ENCODE results near the gene TENM4. TPM values are rescaled to one million over a fixed set of nuclear protein-coding genes. Genes with fewer than 3 reads are reported as not detected.

The TENM4 gene
- total RNA-seq, 2 experiments from 2014 or later = not detected

DNA sequence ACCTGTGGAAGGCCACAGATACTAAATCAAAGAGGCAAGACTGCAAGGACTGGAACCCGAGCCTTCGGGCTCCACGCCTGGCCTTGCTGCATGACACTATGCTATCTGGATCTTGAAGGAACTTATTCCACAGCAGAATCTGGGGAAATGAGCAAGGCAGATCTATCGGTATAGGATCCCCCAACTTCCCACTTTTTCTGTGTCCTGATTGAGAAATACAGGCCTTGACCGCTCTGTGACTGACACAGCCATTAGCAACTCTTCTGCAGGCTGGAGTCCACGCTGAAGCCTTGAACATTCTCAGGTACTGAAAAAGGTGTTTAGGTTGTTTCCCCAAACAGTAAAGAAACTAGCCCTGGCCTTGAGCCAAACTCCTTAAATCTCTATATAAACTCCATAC, 625.0 kb downstream of the TENM4 start:
- ChIA-PET CTCF (no interaction called here), POLR2A (no interaction called here)
- peaks cover 3% of the 10 kb centered on the region for H3K27me3 Mint-ChIP-seq (ENCODE audit: low read depth)
- no peak overlapping the region for H3K27ac Mint-ChIP-seq
- no peaks in the 10 kb centered on the region for H3K9me3 Mint-ChIP-seq (ENCODE audit: insufficient read depth)
- DNase-seq (no peak), ATAC-seq (no peak)
- H3K4me1 Mint-ChIP-seq (ENCODE audit: low read depth) = no peaks in the 10 kb centered on the region
- H3K36me3 Mint-ChIP-seq (ENCODE audit: low read depth) = no peaks in the 10 kb centered on the region
- no peak overlapping the region for H3K4me3 Mint-ChIP-seq

DNA sequence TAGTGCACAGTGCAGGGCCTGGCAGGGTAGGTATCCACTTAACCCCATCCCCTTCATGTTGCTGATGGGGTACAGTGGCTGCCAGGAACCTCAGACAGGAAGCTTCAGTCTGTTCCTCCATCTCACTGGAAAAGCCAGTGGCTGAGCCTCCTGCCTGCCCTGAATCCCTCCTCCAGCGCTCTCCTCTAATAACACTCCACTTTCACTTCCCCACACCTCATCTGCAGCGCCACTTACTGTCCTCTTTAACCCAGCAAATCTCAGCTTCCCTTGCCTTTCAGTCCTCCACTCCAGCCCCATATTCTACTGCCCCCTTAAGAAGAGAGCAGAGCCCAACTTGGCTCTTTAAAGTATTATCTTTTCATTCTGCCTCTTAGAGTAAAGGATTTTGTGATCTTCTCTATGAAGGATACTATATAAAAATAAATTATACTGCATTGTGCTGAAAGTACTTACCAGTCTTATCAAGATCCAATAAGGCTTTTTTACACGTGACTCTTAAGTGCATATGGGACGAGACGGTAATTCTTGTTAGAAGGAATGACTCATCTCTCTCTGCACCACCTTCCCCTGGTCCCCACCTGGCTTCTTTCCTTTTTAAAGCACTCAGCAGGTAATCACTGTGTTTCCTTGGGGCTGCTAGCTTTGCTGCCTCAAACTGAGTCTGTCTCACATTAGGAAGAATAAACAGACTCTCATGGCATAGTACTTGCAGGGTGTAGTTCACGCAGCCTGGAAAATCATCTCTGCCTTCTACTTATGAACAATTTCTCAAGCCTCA, 628.1 kb downstream of the TENM4 start:
- H3K36me3 Mint-ChIP-seq (ENCODE audit: low read depth) = no peaks in the 10 kb centered on the region
- CTCF ChIA-PET = no interaction called here
- no peak overlapping the region for H3K27ac Mint-ChIP-seq
- no peak for ATAC-seq
- no peaks in the 10 kb centered on the region for H3K9me3 Mint-ChIP-seq (ENCODE audit: insufficient read depth)
- no peak overlapping the region for H3K4me3 Mint-ChIP-seq
- no peak for DNase-seq
- no peaks in the 10 kb centered on the region for H3K4me1 Mint-ChIP-seq (ENCODE audit: low read depth)
- H3K27me3 Mint-ChIP-seq (ENCODE audit: low read depth) = peaks cover 2% of the 10 kb centered on the region
- POLR2A ChIA-PET = no interaction called here

DNA sequence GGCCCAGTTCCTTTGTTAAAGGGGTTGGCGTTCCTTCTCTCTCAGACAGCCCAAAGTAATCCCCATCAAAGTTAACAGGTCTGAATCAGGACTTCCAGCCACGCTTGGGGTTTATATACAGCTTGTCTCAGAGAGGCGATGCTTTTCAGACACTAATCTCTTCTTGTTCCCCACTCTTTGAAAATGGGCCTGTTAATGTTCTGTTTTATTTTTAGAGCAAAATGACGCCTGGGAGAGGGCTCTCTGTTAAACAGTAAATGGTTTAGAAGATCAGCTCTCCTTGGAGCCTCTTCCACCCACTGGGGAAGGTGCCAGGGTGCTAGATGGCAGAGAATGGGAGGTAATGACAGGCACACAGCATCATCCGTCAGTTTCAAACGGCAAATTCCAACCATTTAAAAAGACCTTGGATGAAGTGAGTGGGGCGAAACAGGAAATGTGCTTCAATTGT, 630.2 kb downstream of the TENM4 start:
- DNase-seq = no peak
- CTCF ChIA-PET = interaction anchor here (3.9 kb wide), 1 partner anchor 13 kb away, joined by 19 read pairs; no protein-coding TSS in a partner anchor
- no peaks in the 10 kb centered on the region for H3K36me3 Mint-ChIP-seq (ENCODE audit: low read depth)
- no peak overlapping the region for H3K27ac Mint-ChIP-seq
- ATAC-seq = no peak
- POLR2A ChIA-PET = no interaction called here
- no peaks in the 10 kb centered on the region for H3K9me3 Mint-ChIP-seq (ENCODE audit: insufficient read depth)
- peaks cover 5% of the 10 kb centered on the region for H3K27me3 Mint-ChIP-seq (ENCODE audit: low read depth)
- H3K4me1 Mint-ChIP-seq (ENCODE audit: low read depth) = no peaks in the 10 kb centered on the region
- H3K4me3 Mint-ChIP-seq = no peak overlapping the region

DNA sequence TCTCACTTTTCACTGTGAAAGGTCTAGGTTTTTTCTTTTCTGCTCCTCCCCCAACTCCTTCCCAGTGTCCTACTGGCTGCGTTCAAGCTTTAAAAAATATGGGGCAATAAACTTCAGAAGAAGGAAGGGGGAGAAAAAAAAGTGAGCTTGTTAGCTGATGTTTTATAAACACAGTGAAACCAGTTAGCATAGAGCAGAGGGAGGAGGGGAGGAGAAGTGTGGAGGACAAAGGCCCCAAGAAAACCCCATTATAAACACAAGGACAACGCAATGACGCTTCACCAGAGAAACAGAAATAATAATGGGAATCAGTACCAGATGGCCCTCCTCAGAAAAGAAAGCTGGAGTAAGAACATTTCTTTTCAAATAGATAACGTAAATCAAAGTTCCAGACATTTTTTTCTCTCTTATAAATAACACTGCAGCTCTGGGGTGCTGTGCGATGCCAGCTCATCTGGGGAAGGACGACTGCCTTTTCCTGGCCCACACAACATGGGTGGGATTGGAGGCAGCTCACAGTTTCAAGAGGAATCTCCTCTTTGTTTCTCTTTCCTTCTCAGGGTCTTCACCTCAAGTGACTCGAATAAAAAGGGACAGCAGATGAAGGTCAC, 630.8 kb downstream of the TENM4 start:
- DNase-seq = no peak
- Mint-ChIP-seq H3K9me3 (ENCODE audit: insufficient read depth) (no peaks in the 10 kb centered on the region), H3K36me3 (ENCODE audit: low read depth) (no peaks in the 10 kb centered on the region), H3K27ac (no peak overlapping the region), H3K4me3 (no peak overlapping the region), H3K4me1 (ENCODE audit: low read depth) (no peaks in the 10 kb centered on the region), H3K27me3 (ENCODE audit: low read depth) (peaks cover 5% of the 10 kb centered on the region)
- no peak for ATAC-seq
- POLR2A ChIA-PET = no interaction called here
- CTCF ChIA-PET = interaction anchor here (3.9 kb wide), 1 partner anchor 12 kb away, joined by 19 read pairs; no protein-coding TSS in a partner anchor

DNA sequence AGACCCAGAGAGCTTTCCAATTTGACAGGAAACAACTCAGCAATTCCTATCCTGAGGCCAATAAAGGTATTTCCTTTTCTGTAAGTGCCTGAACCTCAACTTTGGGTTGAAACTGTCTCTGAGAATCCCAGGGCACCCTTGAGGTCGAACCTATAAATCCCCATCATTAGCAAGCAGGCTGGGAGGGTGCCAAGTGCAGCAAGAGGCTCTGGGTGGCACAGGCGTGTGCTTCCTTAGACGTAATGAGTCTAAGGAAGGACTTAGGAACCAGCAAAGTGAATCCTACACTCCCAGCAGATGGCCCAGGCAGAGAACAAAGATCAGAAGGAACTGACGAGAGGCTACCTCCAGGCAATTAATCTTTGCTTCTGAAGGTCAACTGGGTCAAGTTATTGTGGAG, 631.9 kb downstream of the TENM4 start:
- H3K36me3 Mint-ChIP-seq (ENCODE audit: low read depth) = no peaks in the 10 kb centered on the region
- H3K27me3 Mint-ChIP-seq (ENCODE audit: low read depth) = peaks cover 5% of the 10 kb centered on the region
- ChIA-PET CTCF (interaction anchor here (3.9 kb wide), 1 partner anchor 11 kb away, joined by 19 read pairs; no protein-coding TSS in a partner anchor), POLR2A (no interaction called here)
- H3K9me3 Mint-ChIP-seq (ENCODE audit: insufficient read depth) = no peaks in the 10 kb centered on the region
- DNase-seq (no peak), ATAC-seq (no peak)
- H3K4me1 Mint-ChIP-seq (ENCODE audit: low read depth) = no peaks in the 10 kb centered on the region
- H3K4me3 Mint-ChIP-seq = no peak overlapping the region
- no peak overlapping the region for H3K27ac Mint-ChIP-seq

DNA sequence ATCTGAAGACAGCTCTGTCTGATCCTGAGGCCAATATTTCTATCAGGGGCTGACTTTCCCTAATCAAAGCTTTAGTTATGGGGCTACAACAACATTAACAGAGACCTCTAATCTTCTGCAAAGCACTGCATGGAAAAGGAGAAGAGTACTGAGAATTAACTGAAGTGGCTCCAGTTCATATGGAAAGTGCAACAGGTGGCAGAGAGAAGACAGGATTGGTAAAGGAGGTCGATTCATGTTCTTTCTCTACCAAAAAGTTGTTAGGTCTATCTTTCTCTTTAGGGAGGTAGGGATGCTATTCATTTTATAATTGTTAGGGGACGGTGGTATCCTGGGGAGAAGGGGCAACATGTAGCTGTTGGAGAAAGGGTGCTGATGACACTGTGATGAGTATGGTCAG, 633.5 kb downstream of the TENM4 start:
- H3K9me3 Mint-ChIP-seq (ENCODE audit: insufficient read depth) = no peaks in the 10 kb centered on the region
- ChIA-PET POLR2A (no interaction called here), CTCF (interaction anchor here (0.9 to 3.9 kb wide), 2 partner anchors 9 kb away, joined by 3 to 19 read pairs; no protein-coding TSS in a partner anchor)
- no peak overlapping the region for H3K4me3 Mint-ChIP-seq
- DNase-seq (no peak), ATAC-seq (no peak)
- no peaks in the 10 kb centered on the region for H3K36me3 Mint-ChIP-seq (ENCODE audit: low read depth)
- H3K27ac Mint-ChIP-seq = no peak overlapping the region
- peaks cover 5% of the 10 kb centered on the region for H3K27me3 Mint-ChIP-seq (ENCODE audit: low read depth)
- H3K4me1 Mint-ChIP-seq (ENCODE audit: low read depth) = no peaks in the 10 kb centered on the region

DNA sequence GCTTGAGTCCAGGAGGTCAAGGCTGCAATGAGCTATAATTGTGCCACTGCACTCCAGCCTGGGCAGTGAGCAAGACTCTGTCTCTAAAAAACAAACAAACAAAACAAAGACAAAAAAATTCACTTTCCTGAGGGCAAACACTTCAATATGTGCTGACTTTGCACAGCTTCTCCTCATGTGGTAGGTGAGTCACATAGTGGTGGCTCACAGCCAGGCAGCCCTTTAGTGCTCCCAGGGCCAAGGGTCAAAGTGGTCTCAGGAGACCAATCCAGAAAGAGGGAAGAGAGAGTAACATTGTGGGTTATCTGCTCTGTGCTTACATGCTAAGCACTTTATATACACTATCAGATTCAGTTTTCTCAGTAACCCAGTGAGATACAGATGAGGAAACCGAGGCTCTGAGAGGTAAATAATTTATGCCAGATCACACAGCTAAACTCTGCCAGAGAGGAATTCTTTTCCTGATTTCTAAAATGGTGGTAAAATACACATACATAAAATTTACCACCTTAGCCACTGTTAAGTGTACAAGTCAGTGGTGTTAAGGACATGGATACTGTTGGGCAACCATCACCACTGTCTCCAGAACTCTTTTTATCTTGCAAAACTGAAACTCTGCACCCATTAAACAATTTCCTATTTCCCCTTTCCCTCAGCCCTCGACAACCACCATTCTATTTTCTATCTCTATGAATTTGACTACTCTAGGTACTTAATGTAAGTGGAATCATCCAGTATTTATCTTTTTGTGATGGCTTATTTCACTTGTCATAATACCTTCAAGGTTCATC, 634.4 kb downstream of the TENM4 start:
- H3K27me3 Mint-ChIP-seq (ENCODE audit: low read depth) = peaks cover 5% of the 10 kb centered on the region

DNA sequence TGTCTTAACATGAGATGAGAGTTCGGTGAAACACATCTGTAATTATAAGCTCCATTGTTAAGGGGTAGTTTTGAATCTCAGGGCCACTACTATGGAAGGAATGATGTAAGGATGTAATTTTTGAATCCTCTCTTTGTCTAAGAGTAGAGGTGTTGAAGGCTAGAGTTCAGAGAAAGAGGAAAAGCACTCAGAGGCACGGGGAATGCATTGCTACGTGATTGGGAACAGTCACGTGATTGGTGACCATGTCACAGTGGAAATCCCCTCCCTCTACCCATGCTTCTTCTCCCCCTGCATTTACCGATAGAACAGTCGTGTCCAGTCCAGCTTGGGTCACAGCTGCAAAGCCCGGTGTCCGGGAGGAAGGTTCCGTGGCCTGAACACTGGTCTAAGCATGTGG, 635.8 kb downstream of the TENM4 start:
- ChIA-PET POLR2A (no interaction called here), CTCF (interaction anchor here (4.8 kb wide), 1 partner anchor 159 kb away, joined by 20 read pairs; no protein-coding TSS in a partner anchor)
- no peak for ATAC-seq

More for the DNA sequence above, 634.4 kb downstream of the TENM4 start:
- CTCF ChIA-PET = interaction anchor here (0.7 to 0.9 kb wide), 2 partner anchors 9 to 161 kb away, joined by 3 read pairs; no protein-coding TSS in a partner anchor
- H3K27ac Mint-ChIP-seq = no peak overlapping the region
- H3K4me3 Mint-ChIP-seq = no peak overlapping the region
- H3K9me3 Mint-ChIP-seq (ENCODE audit: insufficient read depth) = no peaks in the 10 kb centered on the region
- no peaks in the 10 kb centered on the region for H3K36me3 Mint-ChIP-seq (ENCODE audit: low read depth)
- H3K4me1 Mint-ChIP-seq (ENCODE audit: low read depth) = no peaks in the 10 kb centered on the region
- ATAC-seq = no peak
- no peak for DNase-seq
- POLR2A ChIA-PET = no interaction called here

DNA sequence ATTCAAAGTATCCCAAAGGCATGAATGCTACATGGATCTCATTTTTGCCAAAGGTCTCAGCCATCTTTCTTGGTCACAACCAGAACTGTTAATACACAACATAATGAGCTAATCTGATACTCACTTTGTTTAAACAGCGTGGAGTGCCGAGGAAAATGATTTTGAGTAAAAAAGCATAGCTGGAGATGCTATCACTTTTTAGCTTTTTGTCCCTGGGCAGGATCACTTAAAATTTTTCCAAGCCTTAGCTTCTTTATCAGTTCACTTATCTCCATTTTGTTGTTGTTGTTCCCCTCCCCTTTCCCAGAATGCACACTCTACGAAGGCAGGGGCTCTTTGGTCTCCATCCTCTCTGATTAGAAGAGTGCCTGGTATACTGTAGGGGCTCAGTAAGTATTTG, 636.8 kb downstream of the TENM4 start:
- no peak overlapping the region for H3K4me3 Mint-ChIP-seq
- no peak overlapping the region for H3K27ac Mint-ChIP-seq
- H3K36me3 Mint-ChIP-seq (ENCODE audit: low read depth) = no peaks in the 10 kb centered on the region
- H3K27me3 Mint-ChIP-seq (ENCODE audit: low read depth) = peaks cover 5% of the 10 kb centered on the region
- POLR2A ChIA-PET = no interaction called here
- no peaks in the 10 kb centered on the region for H3K4me1 Mint-ChIP-seq (ENCODE audit: low read depth)
- CTCF ChIA-PET = interaction anchor here (4.8 kb wide), 1 partner anchor 158 kb away, joined by 20 read pairs; no protein-coding TSS in a partner anchor
- no peaks in the 10 kb centered on the region for H3K9me3 Mint-ChIP-seq (ENCODE audit: insufficient read depth)
- DNase-seq (no peak), ATAC-seq (no peak)

More for the DNA sequence above, 635.8 kb downstream of the TENM4 start:
- H3K4me3 Mint-ChIP-seq = no peak overlapping the region
- no peaks in the 10 kb centered on the region for H3K9me3 Mint-ChIP-seq (ENCODE audit: insufficient read depth)
- H3K36me3 Mint-ChIP-seq (ENCODE audit: low read depth) = no peaks in the 10 kb centered on the region
- no peak overlapping the region for H3K27ac Mint-ChIP-seq
- no peaks in the 10 kb centered on the region for H3K4me1 Mint-ChIP-seq (ENCODE audit: low read depth)
- H3K27me3 Mint-ChIP-seq (ENCODE audit: low read depth) = peaks cover 5% of the 10 kb centered on the region
- DNase-seq = no peak

DNA sequence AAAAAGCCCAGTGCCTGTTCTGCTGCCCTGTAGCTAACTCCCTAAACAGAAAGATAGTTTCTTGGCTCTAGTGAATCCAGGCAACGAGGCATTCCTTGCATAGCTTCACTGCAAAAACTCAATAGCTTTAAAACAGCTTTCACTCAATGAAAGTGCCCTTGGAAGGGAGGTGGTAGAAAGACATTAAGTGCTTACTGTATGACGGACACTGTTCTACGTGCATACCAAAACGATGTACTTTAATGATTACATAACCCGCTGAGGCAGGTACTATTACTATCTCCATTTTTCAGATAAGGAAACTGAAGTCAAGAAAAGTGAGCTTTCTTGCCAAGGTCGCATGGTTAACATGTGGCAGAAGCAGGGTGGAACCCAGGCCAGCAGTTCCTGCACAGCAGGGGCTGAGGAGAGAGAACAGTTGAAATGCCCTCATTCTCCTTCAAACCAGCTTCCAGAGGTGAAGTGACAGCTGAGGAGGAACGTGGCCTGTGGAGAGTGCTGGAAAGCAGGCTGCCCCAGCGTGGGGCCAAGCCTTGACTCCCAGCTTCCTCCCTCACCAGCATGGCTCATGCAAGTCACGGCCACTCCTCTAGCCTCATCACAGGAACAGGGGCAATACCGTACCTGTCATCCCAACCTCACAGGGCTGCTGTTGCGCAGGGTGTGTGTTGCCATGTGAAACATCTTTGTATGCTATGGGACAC, 638.6 kb downstream of the TENM4 start:
- DNase-seq = no peak
- ChIA-PET POLR2A (no interaction called here), CTCF (interaction anchor here (0.9 to 4.8 kb wide), 2 partner anchors 157 to 289 kb away, joined by 3 to 20 read pairs; no protein-coding TSS in a partner anchor)
- ATAC-seq = no peak
- peaks cover 2% of the 10 kb centered on the region for H3K27me3 Mint-ChIP-seq (ENCODE audit: low read depth)
- H3K27ac Mint-ChIP-seq = no peak overlapping the region
- no peaks in the 10 kb centered on the region for H3K36me3 Mint-ChIP-seq (ENCODE audit: low read depth)
- no peaks in the 10 kb centered on the region for H3K4me1 Mint-ChIP-seq (ENCODE audit: low read depth)
- no peak overlapping the region for H3K4me3 Mint-ChIP-seq
- no peaks in the 10 kb centered on the region for H3K9me3 Mint-ChIP-seq (ENCODE audit: insufficient read depth)

DNA sequence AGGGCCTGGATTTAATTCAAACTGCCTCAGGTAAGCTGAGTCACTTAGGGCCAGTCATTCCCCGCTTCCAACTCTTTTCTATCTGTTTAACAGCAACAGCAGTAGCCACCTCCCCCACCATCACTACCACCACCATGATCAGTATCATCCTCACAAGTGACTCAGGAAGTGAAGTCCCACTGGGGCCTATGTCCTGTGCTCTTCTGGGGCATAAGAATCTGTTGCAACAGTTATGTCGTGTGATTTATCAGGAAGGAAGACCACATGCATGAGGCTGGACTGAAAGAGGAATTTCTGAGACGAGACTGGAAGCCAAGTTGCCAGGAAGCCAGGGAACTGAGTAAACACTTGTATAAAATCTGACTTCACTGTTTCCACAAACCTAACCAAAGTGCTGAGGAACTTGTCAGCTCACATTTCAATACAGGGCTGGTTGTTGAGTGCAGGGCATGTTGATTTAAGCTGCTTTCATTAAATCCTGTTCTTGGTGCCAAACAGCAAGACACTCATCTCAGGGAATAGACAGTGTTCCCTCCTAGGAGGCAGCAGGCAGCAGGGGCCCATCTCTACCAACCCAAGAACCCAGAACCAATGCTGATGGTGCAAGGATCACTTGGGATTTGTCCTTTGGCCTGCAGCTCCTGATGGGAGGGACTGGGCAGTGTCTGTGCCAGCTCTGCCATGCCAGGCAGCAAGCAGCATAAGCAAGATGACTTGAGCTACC, 639.5 kb downstream of the TENM4 start:
- no peaks in the 10 kb centered on the region for H3K36me3 Mint-ChIP-seq (ENCODE audit: low read depth)
- ChIA-PET POLR2A (no interaction called here), CTCF (interaction anchor here (0.9 to 4.8 kb wide), 2 partner anchors 156 to 290 kb away, joined by 3 to 20 read pairs; no protein-coding TSS in a partner anchor)
- H3K4me1 Mint-ChIP-seq (ENCODE audit: low read depth) = no peaks in the 10 kb centered on the region
- DNase-seq = no peak
- no peak overlapping the region for H3K4me3 Mint-ChIP-seq
- H3K27ac Mint-ChIP-seq = no peak overlapping the region
- no peaks in the 10 kb centered on the region for H3K9me3 Mint-ChIP-seq (ENCODE audit: insufficient read depth)
- H3K27me3 Mint-ChIP-seq (ENCODE audit: low read depth) = no peaks in the 10 kb centered on the region
- no peak for ATAC-seq

Data from activated CD8-positive, alpha-beta T cell treated with anti-CD3 and anti-CD28 coated beads, Interleukin-2, amount 10 ng/mL, durations not matched to agents 7 days and 5 days (primary cell).